Mucosa of rectum (tissue), 2 donors: ENCODE measurements around the gene NRAP.
"Not testable (repeated sequence)": the region's sequence is repeated elsewhere in the genome, so short reads cannot be mapped to it uniquely, and the experiment has no call there.

Experiments
- H3K27ac ChIP-seq, 2 donors: one replicate each; pipeline ENCODE4 v1.7.0; 2013; ENCODE audit warnings: inconsistent platforms in 2 of 2, low read depth in 2 of 2, low read length in 2 of 2
- H3K27me3 ChIP-seq, 2 donors: one replicate each; pipeline ENCODE4 v1.7.0; 2013; ENCODE audit warnings: low read length in 2 of 2; ENCODE audit not compliant: control insufficient read depth in 2 of 2, insufficient read depth in 2 of 2
- H3K36me3 ChIP-seq, 2 donors: one replicate each; pipeline ENCODE4 v1.7.0; 2013; ENCODE audit warnings: low read length in 2 of 2; ENCODE audit not compliant: control insufficient read depth in 2 of 2, insufficient read depth in 2 of 2
- H3K4me1 ChIP-seq, 2 donors: one replicate each; pipeline ENCODE4 v1.7.0; 2013; ENCODE audit warnings: low read length in 2 of 2, mild to moderate bottlenecking in 1 of 2; ENCODE audit not compliant: control insufficient read depth in 2 of 2, insufficient read depth in 2 of 2
- H3K4me3 ChIP-seq, 2 donors: one replicate each; pipeline ENCODE4 v1.7.0; 2013; ENCODE audit warnings: low read length in 2 of 2
- H3K9ac ChIP-seq, 2 donors: one replicate each; pipeline ENCODE4 v1.7.0; 2013; ENCODE audit warnings: low read length in 2 of 2, low read depth in 1 of 2, mild to moderate bottlenecking in 1 of 2
- H3K9me3 ChIP-seq, 2 donors: one replicate each; pipeline ENCODE4 v1.7.0; 2013; ENCODE audit warnings: low read length in 2 of 2; ENCODE audit not compliant: control insufficient read depth in 2 of 2
- donor health status: healthy.
- donor health status: Normal muscosa, but diverticular disease.

Gene NRAP

DNA sequence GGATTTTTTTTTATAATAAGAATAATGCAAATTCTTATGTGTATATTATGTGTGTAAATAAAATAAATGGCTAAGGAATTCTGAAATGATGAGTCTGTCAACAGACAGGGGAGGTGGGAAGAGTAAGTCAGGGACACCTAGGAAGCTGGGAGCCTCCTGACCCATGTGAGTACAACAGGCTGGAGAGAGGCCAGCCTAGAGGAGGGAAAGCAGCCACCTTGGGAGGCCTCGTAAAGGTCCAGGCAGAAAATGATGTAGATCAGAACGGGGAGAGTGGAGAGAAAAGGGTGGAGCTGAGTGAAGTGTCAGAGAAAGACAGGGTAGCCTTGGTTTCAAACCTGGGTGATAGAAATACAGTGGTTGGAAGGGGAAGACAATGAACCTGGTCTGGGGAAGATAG is 6.9 kb downstream of the NRAP start:
- Histone ChIP-seq H3K27ac (no peak overlapping the region), H3K4me3 (no peak overlapping the region), H3K9ac (no peak overlapping the region), H3K27me3 (no peaks in the 10 kb centered on the region), H3K4me1 (no peaks in the 10 kb centered on the region), H3K9me3 (no peaks in the 10 kb centered on the region), H3K36me3 (no peaks in the 10 kb centered on the region)

DNA sequence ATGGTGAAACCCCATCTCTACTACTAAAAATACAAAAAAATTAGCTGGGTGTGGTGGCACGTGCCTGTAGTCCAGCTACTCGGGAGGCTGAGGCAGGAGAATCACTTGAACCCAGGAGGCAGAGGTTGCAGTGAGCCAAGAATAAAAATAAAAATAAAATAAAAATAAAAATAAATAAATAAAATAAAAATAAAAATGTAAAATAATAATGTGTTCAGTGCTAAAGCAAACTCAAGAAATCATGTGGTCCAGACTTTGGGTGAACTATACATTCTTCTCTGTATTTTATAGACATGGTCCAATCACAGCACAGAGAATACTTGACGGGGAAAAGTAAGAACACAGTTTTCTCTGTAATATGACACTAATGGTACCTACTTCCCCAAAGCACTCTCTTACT is 11.4 kb downstream of the NRAP start:
- not testable (repeated sequence) for H3K4me1 ChIP-seq, H3K9me3 ChIP-seq, H3K9ac ChIP-seq, H3K27ac ChIP-seq, H3K4me3 ChIP-seq, H3K36me3 ChIP-seq, H3K27me3 ChIP-seq

DNA sequence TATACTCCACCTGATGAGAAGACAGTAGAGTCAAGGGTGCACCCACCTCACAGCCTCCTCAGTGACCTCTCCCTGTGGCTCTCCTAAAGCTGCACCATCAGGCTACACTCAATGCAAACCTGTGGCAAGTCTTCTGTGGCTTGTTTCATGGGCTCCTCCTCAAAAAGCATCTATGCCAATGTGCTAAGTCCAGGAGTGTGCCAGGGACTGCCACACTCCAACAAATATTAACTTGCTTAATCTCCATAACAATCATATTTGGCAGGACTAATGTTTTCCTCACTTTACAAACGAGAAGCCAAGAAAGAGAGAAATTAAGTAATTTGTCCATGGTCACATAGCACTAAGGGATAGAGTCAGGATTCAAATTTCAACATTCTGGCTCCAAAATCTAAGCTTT is 11.9 kb downstream of the NRAP start:
- no peaks in the 10 kb centered on the region for H3K4me1 ChIP-seq
- no peak overlapping the region for H3K9ac ChIP-seq
- H3K27me3 ChIP-seq: no peaks in the 10 kb centered on the region
- H3K4me3 ChIP-seq: no peak overlapping the region
- no peaks in the 10 kb centered on the region for H3K36me3 ChIP-seq
- no peak overlapping the region for H3K27ac ChIP-seq
- peaks cover 0 to 2% of the 10 kb centered on the region in 2 donors for H3K9me3 ChIP-seq

DNA sequence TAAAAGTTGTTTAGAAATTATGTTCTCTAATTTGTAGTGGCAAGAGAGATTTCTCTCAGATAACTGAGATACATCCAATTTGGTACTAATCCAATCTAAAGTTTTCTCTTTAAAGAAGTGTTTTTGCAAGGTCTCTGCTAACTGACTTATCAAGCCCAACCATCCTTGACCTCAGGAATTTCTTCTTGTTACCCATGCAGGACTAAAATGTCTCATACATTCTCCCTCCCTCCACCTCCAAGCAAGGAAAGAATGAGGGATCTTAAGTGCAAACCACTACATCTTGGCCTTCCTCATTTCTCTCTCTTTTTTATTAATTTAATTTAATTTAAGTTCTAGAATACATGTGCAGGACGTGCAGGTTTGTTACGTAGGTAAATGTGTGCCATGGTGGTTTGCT is 12.8 kb downstream of the NRAP start:
- H3K4me1 ChIP-seq: peaks cover 0 to under 1% of the 10 kb centered on the region in 2 donors
- H3K27me3 ChIP-seq: no peaks in the 10 kb centered on the region
- H3K4me3 ChIP-seq: no peak overlapping the region
- no peak overlapping the region for H3K9ac ChIP-seq
- peaks cover 0 to 2% of the 10 kb centered on the region in 2 donors for H3K9me3 ChIP-seq
- H3K36me3 ChIP-seq: no peaks in the 10 kb centered on the region
- no peak overlapping the region for H3K27ac ChIP-seq

DNA sequence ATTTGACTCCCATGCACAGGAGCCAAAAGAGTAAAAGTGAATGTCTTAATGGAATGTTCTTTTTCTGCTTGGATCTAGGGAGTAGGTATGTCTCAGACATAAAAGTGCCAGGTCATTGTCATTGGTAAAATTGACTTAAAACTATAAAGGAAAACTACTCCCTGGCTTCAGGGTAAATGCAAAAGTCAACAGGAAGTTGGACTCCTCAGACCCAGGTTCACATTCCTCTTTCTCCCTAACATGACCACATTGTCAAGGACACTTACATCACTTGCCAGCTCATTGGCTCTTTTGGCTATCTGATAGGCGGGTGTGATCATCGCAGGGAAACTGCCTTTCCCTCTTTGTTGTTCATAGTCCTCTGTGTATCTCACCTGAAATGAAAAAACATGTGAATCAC is 13.7 kb downstream of the NRAP start:
- H3K27me3 ChIP-seq: no peaks in the 10 kb centered on the region
- H3K9ac ChIP-seq: no peak overlapping the region
- no peak overlapping the region for H3K4me3 ChIP-seq
- H3K9me3 ChIP-seq: peaks cover 0 to 2% of the 10 kb centered on the region in 2 donors
- peaks cover under 1 to 8% of the 10 kb centered on the region in 2 donors for H3K4me1 ChIP-seq
- no peaks in the 10 kb centered on the region for H3K36me3 ChIP-seq
- H3K27ac ChIP-seq: no peak overlapping the region

DNA sequence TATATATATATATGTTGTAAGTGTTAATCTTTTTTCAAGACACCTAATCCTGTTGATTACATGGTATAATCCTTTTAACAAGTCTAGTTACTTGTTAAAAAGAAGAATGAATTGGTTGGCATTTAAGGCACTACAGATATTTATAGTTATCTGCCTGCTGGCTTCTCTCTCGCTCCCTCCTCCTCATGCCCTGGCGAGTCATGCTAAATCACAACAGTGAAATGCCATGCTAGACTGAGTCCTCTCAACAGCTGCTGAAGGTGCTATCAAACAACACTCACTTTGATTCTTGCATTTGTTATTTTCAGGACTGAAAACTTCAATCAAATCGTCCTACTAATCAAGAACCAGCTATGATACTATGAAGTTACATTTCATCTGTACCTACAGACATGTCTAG is 15.4 kb downstream of the NRAP start:
- no peaks in the 10 kb centered on the region for H3K27me3 ChIP-seq
- H3K9ac ChIP-seq: no peak overlapping the region
- peaks cover 0 to 2% of the 10 kb centered on the region in 2 donors for H3K9me3 ChIP-seq
- H3K4me1 ChIP-seq: peaks cover 12 to 20% of the 10 kb centered on the region in 2 donors
- H3K27ac ChIP-seq: no peak overlapping the region
- H3K4me3 ChIP-seq: no peak overlapping the region
- H3K36me3 ChIP-seq: no peaks in the 10 kb centered on the region

DNA sequence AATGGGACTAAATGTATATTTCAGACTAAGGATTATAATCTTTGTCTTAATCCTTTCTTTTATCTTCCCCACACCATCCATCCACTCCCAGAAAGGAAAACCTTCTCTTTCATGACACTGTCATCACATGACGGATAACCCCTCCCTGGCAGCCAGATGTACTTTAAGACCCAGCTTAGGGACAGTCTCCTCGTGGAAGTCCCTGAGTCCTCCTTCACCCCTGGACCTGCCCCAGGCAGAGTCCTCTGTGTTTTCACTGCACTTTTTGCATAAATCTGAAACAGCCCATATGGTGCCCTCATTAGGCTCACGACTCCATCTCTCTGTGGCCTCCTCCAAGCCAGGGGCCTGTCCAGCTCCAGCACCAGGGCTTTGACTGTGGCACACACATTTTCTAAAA is 16.0 kb downstream of the NRAP start:
- Histone ChIP-seq H3K9ac (no peak overlapping the region), H3K4me3 (no peak overlapping the region), H3K36me3 (no peaks in the 10 kb centered on the region), H3K4me1 (peaks cover 12 to 22% of the 10 kb centered on the region in 2 donors), H3K27me3 (no peaks in the 10 kb centered on the region), H3K9me3 (peaks cover 0 to 2% of the 10 kb centered on the region in 2 donors), H3K27ac (no peak overlapping the region)

DNA sequence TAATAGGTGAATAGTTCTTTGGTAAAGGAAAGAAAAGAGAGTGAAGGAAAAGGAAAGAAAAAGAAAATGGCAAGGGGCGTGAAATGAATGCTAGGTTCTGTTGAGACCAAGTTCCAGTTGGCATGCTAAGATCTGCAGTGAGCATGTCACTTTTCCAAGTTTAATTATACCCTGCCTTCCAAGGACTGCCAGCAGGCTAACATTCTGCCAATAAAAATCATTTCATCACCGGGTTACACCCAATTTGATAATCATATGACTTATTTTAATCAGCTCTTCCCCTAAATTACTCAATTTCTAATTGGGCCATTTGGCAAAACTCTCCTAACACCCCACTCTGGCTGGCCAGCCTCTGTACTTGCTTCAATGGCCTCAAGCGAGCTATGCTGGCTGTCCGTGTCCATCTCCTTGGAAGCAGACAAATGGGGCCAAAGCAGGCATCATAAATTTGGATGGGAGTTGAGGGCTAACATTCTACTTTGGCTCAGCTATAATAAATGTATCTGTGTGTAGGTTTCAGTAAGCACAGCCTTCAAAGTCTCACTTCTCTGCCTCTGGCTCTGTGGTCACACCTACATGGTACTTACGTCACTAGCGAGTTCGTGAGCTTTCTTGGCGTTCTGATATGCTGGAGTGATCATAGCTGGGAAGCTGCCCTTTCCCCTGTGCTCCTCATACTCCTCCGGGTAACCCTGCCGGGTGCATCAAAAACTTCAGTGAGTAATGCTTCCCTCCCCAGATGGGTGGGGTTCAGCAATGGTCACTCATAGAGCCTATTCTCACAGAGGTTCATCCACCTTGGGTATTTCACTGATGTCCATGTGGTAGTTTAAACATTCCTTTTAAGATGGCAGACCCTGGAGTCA is 17.3 kb downstream of the NRAP start:
- no peak overlapping the region for H3K9ac ChIP-seq
- peaks cover 0 to 2% of the 10 kb centered on the region in 2 donors for H3K9me3 ChIP-seq
- H3K36me3 ChIP-seq: no peaks in the 10 kb centered on the region
- peak overlapping the region in 1 of 2 donors; percentile 19 for H3K27ac ChIP-seq
- no peaks in the 10 kb centered on the region for H3K27me3 ChIP-seq
- peaks cover 15 to 27% of the 10 kb centered on the region in 2 donors for H3K4me1 ChIP-seq
- no peak overlapping the region for H3K4me3 ChIP-seq

DNA sequence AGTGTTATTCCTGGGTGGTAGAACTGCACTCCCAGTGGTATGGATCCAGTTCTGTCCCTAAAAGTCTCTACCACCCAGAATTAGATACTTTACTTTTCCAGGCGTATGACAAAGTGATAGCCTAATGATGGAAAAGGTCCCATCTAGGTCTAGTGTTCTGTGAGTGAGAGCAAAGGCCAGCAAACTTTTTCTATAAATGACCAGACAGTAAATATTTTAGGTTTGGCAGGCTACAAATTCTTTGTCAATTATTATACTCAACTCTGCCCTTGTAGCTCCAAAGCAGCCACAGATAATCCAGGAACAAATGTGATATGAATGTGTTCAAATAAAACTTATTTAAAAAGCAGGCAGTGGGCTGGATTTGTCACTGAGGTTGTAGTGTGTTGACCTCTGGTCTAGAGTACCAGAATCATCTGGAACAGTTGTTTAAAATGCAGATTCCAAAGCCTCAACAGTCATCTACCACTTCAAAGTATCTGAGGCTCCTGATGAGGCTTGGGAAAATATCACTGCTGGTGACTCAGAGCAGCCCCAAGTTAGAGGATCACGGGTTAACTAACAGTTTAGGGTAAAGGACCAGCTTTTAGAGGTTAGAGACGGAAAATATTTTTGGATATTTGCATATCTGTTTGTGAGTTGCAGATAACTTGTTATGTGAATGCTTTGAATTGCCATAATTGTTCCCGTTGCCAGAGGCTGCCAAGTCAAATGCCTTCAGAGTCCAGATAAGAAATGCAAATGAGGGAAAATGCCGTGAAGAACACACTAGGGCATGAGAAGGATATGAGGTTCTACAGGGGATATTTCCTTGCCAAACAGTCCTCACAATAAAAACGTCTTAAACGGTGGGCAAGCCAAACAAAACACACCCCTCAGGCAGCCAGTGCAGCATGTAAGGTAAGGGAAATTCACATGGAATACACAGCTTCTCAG is 19.4 kb downstream of the NRAP start:
- Histone ChIP-seq H3K9ac (no peak overlapping the region), H3K4me3 (no peak overlapping the region), H3K27ac (peak overlapping the region; percentile 49 to 72), H3K36me3 (no peaks in the 10 kb centered on the region), H3K4me1 (peaks cover 15 to 27% of the 10 kb centered on the region in 2 donors), H3K9me3 (no peaks in the 10 kb centered on the region), H3K27me3 (no peaks in the 10 kb centered on the region)

DNA sequence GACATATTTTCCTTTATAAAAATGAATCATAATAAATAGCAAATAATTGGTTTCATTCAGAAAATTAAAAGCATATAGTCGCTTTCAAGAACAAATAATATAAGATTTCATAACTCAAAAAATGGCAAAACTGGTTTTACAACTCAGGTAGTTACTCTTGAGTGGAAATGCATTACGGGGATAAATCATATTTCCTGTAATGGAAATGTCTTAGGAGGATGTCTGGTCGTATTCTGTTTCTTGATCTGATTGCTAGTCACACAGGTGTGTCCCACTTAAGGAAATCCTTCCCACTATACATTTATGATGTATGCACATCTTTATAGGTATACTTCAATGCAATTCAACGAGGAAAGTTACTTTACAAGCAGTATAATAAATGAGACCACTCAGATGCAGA is 20.7 kb downstream of the NRAP start:
- Histone ChIP-seq H3K9me3 (no peaks in the 10 kb centered on the region), H3K27ac (peak overlapping the region; percentile 17 to 70), H3K27me3 (no peaks in the 10 kb centered on the region), H3K4me1 (peaks cover 15 to 27% of the 10 kb centered on the region in 2 donors), H3K9ac (no peak overlapping the region), H3K4me3 (no peak overlapping the region), H3K36me3 (no peaks in the 10 kb centered on the region)
